Lung (tissue), 12 donors: ENCODE measurements around the gene SHISA5. TPM values are rescaled to one million over a fixed set of nuclear protein-coding genes. Genes with fewer than 3 reads are reported as not detected.

ENCODE experiments used
- ATAC-seq: fragments of 200-7000 bp; cut with Tn5 transposase; one replicate; pipeline ENCODE4 v1.9.1; 2020; ENCODE audit warnings: moderate number of reproducible peaks; ENCODE audit not compliant: insufficient read depth, low FRiP score
- DNase-seq, 3 donors: peaks; one replicate each; pipeline ENCODE4 v3.0.0-alpha.2; 2013 to 2017
- H3K27ac ChIP-seq, 2 donors: one replicate each; pipeline ENCODE4 v1.5.1; 2013; ENCODE audit warnings: mild to moderate bottlenecking in 2 of 2, moderate library complexity in 2 of 2, control low read depth in 1 of 2, inconsistent platforms in 1 of 2, low read depth in 1 of 2, low read length in 1 of 2
- H3K27me3 ChIP-seq, 3 donors: one replicate each; pipeline ENCODE4 v1.5.1; 2013; ENCODE audit warnings: low read length in 2 of 3; ENCODE audit not compliant: control insufficient read depth in 3 of 3, insufficient read depth in 3 of 3
- H3K36me3 ChIP-seq, 4 donors: one replicate each; pipeline ENCODE4 v1.5.1; 2013; ENCODE audit warnings: low read length in 4 of 4, mild to moderate bottlenecking in 1 of 4, moderate library complexity in 1 of 4; ENCODE audit not compliant: control insufficient read depth in 4 of 4, insufficient read depth in 4 of 4
- H3K4me1 ChIP-seq, 5 donors: one replicate each; pipeline ENCODE4 v1.5.1; 2013; ENCODE audit warnings: low read length in 5 of 5, mild to moderate bottlenecking in 2 of 5, moderate library complexity in 1 of 5; ENCODE audit not compliant: control insufficient read depth in 5 of 5, insufficient read depth in 5 of 5
- H3K4me3 ChIP-seq: one replicate; pipeline ENCODE4 v1.5.1; 2013; ENCODE audit warnings: mild to moderate bottlenecking, control low read depth, moderate library complexity
- H3K9ac ChIP-seq, 2 donors: one replicate each; pipeline ENCODE4 v1.5.1; 2013; ENCODE audit warnings: low read length in 2 of 2, control low read depth in 1 of 2; ENCODE audit not compliant: insufficient read depth in 1 of 2
- H3K9me3 ChIP-seq, 4 donors: one replicate each; pipeline ENCODE4 v1.5.1; 2013; ENCODE audit warnings: low read length in 3 of 4, mild to moderate bottlenecking in 1 of 4, moderate library complexity in 1 of 4; ENCODE audit not compliant: control insufficient read depth in 4 of 4, insufficient read depth in 3 of 4
- CTCF ChIP-seq: IDR thresholded peaks from 2 replicates; pipeline ENCODE4 v1.5.1; 2012; ENCODE audit warnings: mild to moderate bottlenecking; ENCODE audit errors: control extremely low read depth, extremely low read depth
- WGBS, 2 donors: extraction: QIAGEN DNeasy Blood & Tissue Kit; methylation state at CpG; one replicate each; pipeline ENCODE4 v1.1.7; 2013; 5-methylcytosine and 5-hydroxymethylcytosine counted together
- polyA plus RNA-seq, 2 donors: library from polyadenylated mRNA; stranded (reverse); fragments of 200-250 nt; gene quantifications; one replicate each; pipeline ENCODE4 v1.2.1, GENCODE V29; 2013
- total RNA-seq, 2 donors: library from RNA; depleted of rRNA in 1 of 2; stranded (reverse); fragments of >200 nt in 1 of 2; gene quantifications; one replicate each; pipeline ENCODE4 v1.2.1, GENCODE V29; 2014 to 2021
- donor health status: control.
- donor health status: control.
- donor health status: Bipolar disorder and iron deficiency.
- donor health status: healthy.
- donor health status: DM: yes; HTN: yes; CAD: no.

The SHISA5 gene
- total and polyA plus RNA-seq, 4 donors: 70.5 to 184 (median 131) TPM

GRCh38 chr3:48436477-48436787, 67.5 kb downstream of the SHISA5 start:
- no peak for DNase-seq
- Histone ChIP-seq H3K4me1 (peaks cover 0 to 9% (median 1%) of the 10 kb centered on the region in 5 donors), H3K9me3 (no peaks in the 10 kb centered on the region), H3K36me3 (peaks cover 0 to 18% (median 14%) of the 10 kb centered on the region in 4 donors), H3K9ac (no peak overlapping the region), H3K27me3 (no peaks in the 10 kb centered on the region), H3K4me3 (no peak overlapping the region), H3K27ac (no peak overlapping the region)
- ATAC-seq: no peak
- 0 to 90% methylated on average over 1 of the region's 1 CpG for WGBS, 2 donors
- TF ChIP-seq CTCF: no peak

GRCh38 chr3:48435774-48436476, 68.0 kb downstream of the SHISA5 start:
- Histone ChIP-seq H3K4me1 (peaks cover 0 to 6% (median 0%) of the 10 kb centered on the region in 5 donors), H3K27ac (peak overlapping the region in 1 of 2 donors; percentile 1), H3K27me3 (no peaks in the 10 kb centered on the region), H3K9me3 (no peaks in the 10 kb centered on the region), H3K36me3 (peaks cover 0 to 18% (median 14%) of the 10 kb centered on the region in 4 donors), H3K9ac (no peak overlapping the region), H3K4me3 (no peak overlapping the region)
- WGBS, 2 donors: 37 to 44% methylated on average over 7 of the region's 7 CpGs
- DNase-seq (peak; percentile 89), ATAC-seq (peak; percentile 38)
- peak; percentile 100 for TF ChIP-seq CTCF

DNA sequence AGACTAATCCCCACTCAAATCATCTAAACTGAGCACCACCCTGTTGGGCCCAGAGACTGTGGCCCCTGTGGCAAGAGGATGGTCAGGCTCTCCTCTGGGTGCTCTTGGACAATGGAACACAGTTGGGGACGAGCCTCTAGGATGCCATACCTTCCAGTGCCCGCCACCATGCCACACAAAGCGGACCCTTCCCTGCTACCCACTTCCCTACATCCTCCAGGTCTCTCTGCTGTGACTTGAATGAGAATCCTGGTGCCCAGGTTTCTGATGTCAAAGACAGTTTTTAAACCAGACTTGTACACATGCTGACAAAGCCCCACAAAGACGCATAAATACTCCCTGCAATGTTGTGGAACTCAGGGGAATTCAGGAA, 68.8 kb downstream of the SHISA5 start:
- peak overlapping the region in 1 of 2 donors; percentile 38 for H3K27ac ChIP-seq
- ATAC-seq (no peak), DNase-seq (no peak)
- peaks cover 0 to 13% (median 3%) of the 10 kb centered on the region in 5 donors for H3K4me1 ChIP-seq
- TF ChIP-seq CTCF: no peak
- WGBS, 2 donors: 91 to 99% methylated on average over 4 of the region's 4 CpGs
- no peaks in the 10 kb centered on the region for H3K9me3 ChIP-seq
- no peaks in the 10 kb centered on the region for H3K27me3 ChIP-seq
- H3K4me3 ChIP-seq: no peak overlapping the region
- peaks cover 0 to 18% (median 14%) of the 10 kb centered on the region in 4 donors for H3K36me3 ChIP-seq
- peak overlapping the region in 1 of 2 donors; percentile 26 for H3K9ac ChIP-seq
